HG02759 (cell line): ENCODE measurements around the gene SFMBT1.
"Not testable (repeated sequence)": the region's sequence is repeated elsewhere in the genome, so short reads cannot be mapped to it uniquely, and the experiment has no call there.

Experiments used
- ATAC-seq: cut with Tn5 transposase; IDR thresholded peaks from one replicate; pipeline ENCODE4 v1.9.1; 2021; ENCODE audit warnings: mild to moderate bottlenecking, moderate library complexity; ENCODE audit not compliant: unreplicated experiment

Gene SFMBT1

DNA sequence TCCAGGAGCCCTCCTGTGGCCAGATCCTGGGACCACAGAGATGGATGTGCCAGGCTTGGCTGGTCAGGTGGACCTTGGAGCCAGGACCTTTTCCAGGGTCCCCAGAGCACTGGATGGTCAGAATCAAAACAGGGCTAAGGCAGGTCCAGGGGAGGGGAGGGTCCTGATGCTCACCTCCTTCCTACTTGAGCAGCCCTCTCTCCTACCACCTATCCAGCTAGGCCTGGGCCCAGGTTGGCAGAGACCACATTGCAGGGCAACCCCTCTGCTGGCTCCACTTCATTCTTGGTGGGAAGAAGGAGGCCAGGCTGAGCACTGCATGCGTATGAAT, 28.5 kb upstream of the SFMBT1 start:
- ATAC-seq, result no peak

DNA sequence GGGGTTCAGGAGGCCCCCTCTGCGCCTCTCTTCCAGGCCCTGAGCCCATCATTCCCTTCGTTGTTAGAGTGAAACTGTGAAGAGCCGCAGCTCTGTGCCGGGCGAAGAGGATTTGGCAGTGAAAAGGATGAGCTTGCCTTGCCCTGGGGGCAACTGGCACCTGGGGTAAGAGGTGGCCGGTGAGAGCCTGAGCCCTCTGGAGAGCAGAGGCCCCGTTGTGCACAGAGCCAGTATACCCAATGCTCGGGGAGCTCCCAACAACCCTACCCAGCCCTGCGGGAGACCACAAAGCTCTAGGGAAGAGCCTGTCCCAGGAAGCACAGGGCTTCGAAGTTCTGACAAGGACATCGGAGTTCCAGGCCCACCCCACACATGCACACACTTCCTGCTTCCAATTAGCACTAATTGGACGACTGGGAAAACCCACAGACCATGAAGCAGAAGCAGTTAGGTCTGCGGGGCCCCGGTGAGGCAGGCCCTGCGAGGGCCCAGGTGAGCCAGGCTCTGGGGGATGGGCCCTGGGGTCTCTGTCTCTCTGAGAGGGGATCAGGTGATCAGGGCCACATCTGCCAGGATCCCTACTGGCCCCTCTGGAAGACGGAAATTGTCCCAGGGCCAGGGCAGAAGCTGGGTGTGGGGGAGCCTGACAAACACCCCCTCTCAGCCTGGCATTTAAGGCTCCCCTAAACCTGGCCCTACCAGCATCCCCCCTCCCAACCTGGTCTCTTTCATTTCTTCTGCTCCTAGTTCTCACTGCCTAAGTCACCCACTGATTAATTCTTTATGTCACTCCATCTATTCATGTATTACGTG, 27.9 kb upstream of the SFMBT1 start:
- no peak for ATAC-seq

DNA sequence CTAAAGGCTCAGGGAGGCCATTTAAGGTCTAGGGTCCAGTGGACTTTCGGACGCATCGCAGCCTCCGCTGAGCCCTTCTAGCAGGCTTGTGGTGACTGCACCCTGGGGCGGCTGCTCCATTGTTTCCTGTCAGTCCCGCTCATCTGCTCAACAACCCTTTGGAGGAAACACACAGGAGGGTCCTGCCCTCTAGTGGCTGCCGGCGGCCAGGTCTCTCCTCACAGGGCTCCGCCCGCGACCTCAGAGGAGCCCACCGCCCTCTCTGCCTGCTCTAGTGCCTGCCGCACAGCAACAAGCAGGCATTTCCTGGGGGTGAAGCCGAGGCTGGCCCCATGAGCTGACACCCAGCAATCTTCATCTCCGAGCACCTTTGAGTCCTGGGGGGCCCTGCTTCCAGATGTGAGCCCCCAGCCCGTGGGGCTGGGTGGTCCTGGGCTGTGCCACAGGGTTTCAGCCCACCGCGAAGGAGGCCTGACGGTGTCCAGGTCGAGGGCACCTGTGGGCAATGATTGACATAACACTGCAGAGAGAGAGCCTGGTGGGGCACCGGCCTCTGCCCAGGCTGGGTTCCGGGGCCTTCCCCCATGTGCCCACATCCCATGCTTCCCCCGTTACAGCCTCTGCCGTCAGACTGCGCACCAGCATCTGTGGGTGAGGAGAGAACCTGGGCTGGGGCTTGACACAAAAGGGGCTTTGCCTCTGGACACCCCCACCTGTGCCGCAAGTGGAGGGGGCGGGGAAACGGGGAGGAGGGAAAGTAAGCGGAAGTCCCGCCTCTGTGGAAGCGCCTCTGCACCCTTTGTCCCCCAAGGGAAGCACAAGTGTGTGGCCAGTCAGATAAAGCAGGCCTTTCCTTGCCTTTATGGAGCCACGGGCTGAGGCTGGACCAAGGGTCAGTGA, 27.0 kb upstream of the SFMBT1 start:
- ATAC-seq, result peak; percentile 88

DNA sequence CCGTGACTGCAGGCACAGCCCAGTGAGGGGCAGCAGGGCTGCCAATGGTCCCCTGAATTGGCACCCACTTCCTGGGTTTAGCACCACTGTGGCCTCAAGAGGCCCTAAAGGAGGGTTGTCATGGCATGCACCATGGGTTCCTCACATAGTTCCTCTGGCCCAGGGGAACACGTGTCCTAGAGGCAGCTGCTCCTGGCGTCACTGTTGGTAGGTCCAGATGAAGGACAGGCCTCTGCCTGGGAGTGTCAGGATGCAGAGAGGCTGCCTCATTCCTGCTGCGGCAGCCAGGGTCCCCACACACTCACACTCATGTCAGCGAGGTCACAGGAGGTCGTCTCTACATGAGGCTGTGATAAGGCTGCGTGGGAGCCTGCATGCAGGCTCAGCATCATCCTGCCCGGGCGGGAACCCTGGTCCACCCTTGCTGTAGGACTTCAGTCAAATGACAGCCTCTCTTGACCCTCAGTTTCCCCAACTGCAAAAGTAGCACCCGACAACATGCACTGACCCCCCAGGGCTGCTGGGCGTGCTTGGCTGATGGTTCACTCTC, 26.1 kb upstream of the SFMBT1 start:
- ATAC-seq, result no peak

DNA sequence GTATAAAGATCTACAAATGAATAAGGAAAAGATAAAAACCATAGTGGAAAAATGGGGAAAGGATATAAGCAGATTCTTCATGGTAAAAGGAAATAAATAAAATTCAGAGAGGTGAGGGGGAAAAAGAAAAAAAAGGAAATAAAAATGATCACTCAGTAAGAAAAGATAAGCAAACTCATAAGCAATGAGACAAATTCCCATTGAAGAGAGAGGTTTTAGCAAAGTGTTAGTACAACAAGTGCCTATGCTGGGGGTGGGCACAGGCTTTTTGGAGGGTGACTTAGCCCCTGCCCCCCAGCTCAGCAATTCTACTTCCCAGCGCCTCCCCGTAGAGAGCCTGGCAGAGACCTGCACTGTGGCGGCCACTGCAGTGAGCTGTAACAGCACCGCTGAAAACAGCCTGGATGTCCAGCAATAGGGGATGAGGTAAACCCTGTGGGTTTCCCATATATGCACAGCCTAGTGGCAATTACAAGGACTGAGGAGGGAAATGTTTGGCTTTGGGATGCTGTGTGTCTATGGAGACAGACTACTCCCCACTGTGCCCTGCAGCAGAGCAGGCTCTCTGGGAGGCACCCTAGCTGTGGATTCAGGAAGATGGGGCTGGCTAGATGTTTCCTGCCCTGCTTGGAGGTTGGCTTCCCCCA, 23.7 kb upstream of the SFMBT1 start:
- no peak for ATAC-seq

DNA sequence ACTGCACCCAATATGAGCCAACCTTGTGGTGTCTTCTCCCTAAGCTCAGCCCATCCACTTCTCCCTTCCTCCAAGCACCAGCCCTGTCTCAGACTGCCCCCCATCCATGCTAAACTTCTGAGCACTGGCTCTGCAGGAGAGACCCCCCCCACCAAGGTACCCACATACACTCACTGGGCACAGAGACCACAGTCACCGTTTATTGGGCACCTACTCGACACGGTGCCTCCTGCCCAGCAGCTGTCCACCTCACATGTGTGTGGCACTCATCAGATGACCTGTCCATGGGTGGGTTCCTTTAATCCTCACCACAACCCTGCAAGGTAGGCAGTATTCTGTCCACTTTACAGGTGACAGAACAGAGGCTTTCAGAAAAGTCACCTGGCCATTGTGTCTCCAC, 22.3 kb upstream of the SFMBT1 start:
- ATAC-seq, result no peak

DNA sequence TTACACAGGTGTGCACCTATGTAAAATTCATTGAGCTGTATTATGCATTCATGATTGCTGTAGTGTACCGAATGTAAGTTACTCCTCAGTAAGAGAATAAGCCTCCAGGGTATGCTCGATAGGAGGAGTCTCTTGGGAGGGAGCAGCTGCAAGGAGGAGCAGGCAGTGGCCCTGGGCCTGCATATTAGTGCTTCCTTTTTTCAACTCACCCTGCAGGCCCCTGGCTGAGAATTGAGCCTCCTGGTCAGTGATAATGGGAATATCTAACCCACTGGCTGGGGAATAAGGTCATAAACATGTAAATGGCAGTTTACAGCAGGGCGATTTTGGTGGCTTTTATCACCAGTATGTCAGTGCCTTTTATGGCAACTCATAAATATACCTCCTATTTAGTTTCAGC, 21.7 kb upstream of the SFMBT1 start:
- no peak for ATAC-seq

DNA sequence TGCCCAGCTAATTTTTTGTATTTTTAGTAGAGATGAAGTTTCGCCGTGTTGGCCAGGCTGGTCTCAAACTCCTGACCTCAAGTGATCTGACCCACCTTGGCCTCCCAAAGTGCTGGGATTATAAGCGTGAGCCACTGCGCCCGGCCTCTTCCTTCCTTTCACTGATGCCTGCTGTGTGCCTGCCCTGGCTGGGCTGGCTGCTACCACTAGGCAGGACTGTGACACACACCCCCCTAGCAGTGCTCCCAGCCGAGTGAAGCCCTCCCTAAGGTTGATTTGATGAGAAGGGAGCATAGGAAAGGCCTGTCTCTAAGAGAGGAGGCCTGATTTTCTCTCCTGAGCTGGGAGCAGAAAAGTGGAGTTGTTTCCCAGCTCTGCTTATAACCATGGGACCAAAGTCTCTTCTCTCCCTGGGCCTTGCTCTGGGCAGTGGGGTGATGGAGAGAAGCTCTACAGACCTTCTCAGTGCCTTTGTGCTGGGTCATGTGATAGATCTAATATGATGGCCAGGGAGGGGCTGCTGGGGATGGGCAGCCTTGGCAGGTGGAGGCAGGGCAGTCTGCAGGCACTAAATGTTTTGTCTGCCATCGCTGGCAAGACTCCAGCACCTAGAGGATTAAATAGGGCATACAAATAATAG, 20.1 kb upstream of the SFMBT1 start:
- no peak for ATAC-seq

DNA sequence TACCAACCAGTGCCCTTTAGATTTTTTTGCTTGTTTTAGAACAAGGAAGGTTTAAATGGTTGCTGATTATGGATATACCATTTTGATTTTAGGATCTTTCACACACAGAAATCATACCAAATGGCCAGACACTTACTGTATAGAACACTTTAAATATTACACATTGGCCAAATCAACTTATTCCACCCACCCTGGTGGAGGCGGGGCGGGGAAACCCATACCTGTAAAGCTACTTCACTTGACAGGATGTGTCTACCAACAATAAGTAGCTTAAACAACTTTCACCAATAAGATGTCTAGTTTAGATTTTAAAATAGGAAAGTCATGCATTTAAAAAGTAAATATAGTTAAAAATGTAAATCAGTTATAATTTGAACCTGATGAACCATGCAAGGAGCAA, 17.0 kb upstream of the SFMBT1 start:
- no peak for ATAC-seq

DNA sequence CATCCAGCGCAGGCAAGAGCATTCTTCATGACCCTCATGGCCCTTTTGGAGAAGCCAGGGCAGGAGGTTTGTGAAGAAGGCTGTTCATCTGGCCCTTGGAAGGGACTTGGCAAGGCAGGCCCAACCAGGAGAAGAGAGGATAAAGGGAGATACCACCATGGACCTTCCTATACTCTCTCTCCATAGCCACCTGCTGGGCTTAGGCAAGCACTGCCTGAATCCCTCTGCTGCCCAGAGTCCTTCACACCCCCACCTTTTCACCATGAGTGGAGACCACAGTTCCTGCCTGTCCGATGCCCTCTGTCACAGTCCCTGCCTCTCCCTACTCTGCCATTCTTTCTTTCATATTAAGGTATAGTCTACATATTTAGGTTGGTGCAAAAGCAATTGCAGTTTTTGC, 10.6 kb upstream of the SFMBT1 start:
- ATAC-seq, result no peak

DNA sequence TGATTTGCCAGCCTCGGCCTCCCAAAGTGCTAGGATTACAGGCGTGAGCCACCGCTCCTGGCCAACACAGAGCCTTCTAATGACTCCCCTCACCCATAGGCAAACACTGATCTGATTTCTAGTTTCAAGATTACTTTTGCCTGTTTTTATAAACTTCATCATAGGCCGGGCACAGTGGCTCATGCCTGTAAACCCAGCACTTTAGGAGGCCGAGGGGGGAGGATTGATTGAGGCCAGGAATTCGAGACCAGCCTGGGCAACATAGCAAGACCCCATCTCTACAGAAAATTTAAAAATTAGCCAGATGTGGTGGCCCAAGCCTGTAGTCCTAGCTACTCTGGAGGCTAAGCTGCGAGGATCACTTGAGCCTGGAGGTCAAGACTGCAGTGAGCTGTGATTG, 8.4 kb upstream of the SFMBT1 start:
- not testable (repeated sequence) for ATAC-seq

DNA sequence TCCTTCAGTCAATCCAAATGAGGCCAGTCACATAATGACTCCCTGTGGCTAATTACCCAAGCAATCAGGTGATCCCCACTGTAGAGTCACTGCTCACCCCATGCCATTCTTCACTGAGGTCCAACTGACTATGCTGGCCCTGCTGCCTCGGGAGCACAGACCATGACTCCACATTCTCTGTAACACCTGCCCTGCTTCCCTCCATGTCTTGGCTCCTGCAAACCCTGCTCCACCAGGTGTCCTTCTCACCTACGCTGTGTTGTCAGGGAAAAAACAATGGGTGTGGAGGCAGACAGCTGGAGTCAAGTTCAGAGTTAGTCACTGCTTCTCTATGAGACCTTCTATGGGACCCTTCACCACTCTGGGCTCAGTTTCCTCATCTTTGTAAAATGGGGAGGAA, 6.1 kb upstream of the SFMBT1 start:
- ATAC-seq, result no peak

DNA sequence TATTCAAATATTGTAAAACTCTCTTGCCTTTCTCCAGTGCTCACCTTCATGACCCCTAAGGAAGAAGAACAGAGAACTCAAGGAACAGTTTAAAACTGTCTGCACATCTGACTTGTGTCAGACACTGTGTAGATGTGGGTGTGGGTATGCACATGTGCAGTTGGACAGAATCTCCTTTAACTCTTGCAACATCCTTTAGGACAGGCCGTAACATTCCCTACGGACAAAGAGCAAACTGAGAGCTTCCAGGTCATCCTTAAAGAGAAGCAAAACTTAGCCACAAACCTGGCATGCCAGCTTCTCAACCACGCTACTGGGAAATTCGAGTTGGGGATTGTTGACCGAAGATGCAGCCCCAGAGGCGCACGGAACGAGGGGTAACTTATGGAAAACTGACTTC, 4.1 kb upstream of the SFMBT1 start:
- no peak for ATAC-seq

DNA sequence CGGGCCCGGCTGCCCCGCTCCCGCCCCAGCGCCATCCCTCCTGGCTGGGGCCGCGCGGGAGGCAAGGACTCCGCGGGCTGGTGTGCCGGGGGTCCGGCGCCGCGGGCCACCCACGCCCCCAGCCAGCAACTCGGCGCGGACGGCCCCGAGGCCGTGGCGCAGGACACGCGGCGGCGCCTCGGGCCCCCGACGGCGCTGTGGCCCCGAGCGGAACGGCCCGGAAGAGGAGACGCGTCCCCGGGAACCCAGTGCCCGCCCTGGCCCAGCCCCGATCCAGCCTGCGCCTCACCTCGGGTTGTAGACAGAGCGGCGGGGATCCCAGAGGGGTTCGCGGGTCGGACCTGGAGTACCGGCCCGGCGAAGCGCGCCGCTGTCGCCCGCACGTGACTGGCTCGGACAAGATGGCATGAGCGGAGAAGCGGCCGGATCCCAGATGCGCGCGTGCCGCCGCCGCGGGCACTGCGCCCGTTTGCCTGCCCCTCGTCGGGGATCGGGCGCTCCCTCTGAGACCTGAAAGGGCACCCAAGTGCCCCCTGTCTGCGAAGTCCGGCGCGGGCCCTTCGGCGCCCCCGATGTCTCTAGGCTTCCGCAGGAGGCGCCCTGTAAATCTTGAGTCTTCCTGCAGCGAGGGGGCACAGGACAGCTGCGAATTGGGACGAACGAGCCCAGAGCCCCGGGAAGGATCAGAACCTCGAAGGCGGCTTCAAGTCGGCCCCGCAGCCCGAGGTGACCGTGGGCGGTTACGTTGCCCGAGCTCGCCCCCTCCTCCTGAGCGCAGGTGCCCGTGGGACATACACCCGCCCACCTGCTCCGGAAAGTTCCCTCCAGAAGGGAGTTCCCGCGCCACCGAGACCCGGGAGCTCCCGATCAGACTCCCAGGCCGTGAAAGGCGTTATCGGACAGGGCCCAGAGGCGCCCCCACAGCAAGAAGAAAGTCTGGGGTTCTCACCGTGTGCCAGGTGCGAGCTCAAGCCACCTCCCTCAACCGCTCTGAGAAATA, 598 bp upstream of the SFMBT1 start:
- ATAC-seq, result peak; percentile 38

DNA sequence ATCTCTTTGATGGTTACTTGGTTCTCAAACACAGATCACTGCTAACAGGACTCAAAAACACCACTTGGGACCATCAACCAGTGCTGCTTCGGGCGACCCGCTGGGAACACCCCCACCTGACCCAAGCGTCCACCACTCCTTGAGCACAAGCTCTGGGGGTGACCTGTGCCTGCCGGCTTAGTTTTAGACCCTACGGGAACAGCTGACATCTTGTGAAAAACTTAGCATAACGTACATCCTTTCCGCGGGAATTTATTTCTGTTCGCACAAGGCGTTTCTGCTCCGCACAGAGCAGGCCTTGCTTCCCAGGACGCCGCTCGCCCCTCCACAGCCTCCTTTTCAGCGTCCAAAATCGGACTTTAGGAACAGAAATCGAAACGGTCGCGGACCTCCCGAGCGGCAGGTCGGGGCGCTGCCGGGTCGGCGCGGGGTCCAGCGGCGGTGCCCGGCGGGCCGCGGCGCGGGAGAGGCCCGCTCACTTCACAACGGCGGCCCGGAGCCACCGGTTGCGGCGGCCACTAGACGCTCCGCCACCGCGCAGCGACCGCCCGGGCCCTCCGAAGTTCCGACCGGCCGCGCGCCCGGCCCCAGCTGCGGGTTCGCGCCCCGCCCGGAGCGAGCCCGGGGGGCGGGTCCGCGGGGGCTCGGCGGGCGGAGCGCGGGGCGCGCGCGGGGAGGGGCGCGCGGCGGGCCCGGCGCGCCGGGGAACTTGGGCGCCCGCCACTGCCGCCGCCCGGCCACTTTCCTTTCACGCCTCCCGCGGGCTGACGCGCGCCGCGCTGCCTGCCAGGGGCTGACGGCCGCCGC, 959 bp downstream of the SFMBT1 start:
- ATAC-seq, result peak; percentile 57

DNA sequence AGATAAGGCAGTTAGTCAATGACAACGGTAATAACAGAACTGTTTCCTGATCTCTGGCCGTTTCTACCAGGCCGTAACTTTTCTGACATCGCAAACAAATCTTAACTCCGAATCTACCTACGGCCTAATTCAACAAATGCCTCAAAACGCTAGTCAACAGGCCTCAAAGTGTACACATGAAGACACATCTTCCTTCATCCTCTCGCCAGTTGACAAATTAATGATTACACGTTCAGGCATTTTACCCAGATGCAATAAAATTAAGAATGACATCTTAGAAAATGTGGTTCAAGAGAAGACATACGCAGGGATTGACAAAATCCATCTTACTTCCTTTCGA, 1.5 kb downstream of the SFMBT1 start:
- no peak for ATAC-seq

DNA sequence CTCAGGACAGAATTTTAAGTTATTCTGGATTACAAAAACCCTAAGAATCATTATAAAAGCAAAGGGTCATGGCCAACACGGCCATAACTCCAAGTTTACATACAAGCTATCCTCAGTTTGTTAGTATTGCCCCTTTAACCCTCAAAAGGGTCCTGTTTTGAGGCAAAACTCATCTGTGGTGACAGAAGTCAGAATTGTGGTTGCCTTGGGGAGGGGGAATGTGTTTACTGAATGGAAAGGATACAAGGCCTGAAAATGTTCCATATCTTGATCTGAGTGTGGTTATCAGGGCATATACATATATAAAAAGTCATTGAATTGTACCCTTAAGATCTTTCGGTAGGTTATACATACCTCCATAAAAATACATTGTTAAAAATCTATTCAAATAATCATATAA, 2.1 kb downstream of the SFMBT1 start:
- no peak for ATAC-seq

DNA sequence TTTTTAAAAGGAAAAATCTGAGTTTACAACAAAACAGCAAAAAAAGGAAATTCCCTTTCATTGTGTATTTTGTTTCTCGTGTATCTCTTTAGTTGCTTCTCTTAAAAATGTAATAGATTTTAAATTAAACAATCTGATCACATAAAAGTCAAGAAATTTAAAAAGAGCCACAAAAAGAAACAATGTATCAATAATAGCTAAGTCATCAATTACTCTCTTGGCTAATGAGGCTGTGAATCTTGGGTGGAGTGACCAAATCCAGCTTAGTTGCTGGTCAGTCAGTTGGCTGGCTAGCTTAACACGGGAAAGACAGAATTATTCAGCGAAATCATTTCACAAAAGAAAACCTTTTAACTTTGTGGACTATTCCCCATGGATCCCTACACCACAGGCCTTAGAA, 3.2 kb downstream of the SFMBT1 start:
- no peak for ATAC-seq

DNA sequence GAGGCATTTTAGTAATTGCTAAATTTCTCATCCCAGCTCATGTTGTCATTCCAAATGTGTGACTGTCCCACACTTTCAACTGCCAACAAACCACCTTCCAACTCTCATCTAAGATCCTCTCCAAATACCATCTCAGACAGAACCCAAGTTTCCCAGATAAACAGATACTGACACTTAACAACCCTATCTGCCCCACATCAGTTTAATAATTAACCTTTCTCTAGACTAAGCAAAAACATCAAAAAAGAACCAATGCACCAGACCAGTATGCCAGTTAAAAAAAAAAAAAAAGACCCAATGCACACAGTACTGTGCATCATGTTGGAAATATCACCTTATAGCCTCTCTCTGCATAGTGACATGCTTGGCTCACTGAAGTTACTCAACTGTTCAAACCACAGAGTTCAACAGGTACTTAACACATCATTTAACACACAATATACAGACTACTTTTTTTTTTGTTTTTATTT, 5.5 kb downstream of the SFMBT1 start:
- ATAC-seq, result no peak
